IPS DF 6.9 (cell line): Measurements from ENCODE around the gene METTL25B.

ENCODE experiments used
- DNase-seq: peaks from one replicate; pipeline ENCODE4 v3.0.0-alpha.2; 2013; ENCODE audit warnings: low read depth, low spot score
- H3K27ac ChIP-seq: one replicate; pipeline ENCODE4 v1.5.1; 2013; ENCODE audit warnings: low read length, control low read depth
- H3K27me3 ChIP-seq: 2 replicates; pipeline ENCODE4 v1.6.1; 2013; ENCODE audit warnings: mild to moderate bottlenecking, low read length; ENCODE audit not compliant: control insufficient read depth, insufficient read depth
- H3K36me3 ChIP-seq: 2 replicates; pipeline ENCODE4 v1.6.1; 2013; ENCODE audit warnings: low read length; ENCODE audit not compliant: control insufficient read depth, insufficient read depth
- H3K4me1 ChIP-seq: 2 replicates; pipeline ENCODE4 v1.6.1; 2013; ENCODE audit warnings: low read length; ENCODE audit not compliant: control insufficient read depth, insufficient read depth
- H3K4me3 ChIP-seq: 2 replicates; pipeline ENCODE4 v1.5.1; 2013; ENCODE audit warnings: mild to moderate bottlenecking, low read length
- H3K9me3 ChIP-seq: 2 replicates; pipeline ENCODE4 v1.6.1; 2013; ENCODE audit warnings: low read length, inconsistent platforms; ENCODE audit not compliant: control insufficient read depth, insufficient read depth
- WGBS: extraction: QIAGEN DNeasy Blood & Tissue Kit; methylation state at CpG from one replicate; pipeline ENCODE4 v1.1.7; 2013; ENCODE audit warnings: mixed read lengths, missing lambda C conversion rate; ENCODE audit not compliant: insufficient read length, insufficient coverage; 5-methylcytosine and 5-hydroxymethylcytosine counted together

Gene METTL25B

DNA sequence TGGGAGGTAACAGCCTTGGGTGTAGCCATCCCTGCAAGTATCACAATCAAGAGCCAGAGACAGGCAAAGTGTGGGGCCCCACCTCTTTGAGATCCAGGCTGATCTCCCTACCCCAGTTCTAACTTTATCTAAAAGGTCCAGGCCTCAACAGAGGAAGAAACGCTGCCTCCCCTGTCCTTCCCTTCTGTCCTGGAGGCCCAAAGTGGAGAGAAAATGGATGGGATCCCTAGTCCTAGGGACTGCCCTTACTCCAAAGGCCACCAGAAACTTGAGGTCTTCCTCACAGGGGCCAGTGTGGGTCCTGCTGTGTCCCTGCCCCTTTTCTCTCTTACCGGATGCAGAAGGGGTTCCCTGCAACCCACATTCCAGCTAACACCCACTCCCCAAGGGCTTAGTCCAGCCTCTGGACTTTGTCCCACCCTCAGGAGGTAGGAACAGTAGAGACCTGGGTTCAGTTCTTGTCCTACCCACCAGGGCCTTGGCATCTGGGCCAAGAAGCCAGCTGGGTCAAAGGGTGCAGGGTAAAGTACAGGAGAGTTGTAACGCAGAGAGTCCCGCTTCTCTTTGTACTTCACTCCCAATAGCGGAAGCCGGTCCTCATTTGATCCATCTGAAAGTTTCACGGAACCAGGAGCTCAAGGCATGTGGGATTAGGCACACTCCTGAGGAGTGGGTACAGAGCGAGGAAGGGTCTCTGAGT lies 21.3 kb downstream of the METTL25B start:
- DNase-seq, result no peak
- no CpG with 5 or more reads among the region's 8 CpGs for whole genome bisulfite sequencing

GRCh38 chr1:156750191-156750672 lies 22.0 kb downstream of the METTL25B start:
- no peak for DNase-seq
- Histone ChIP-seq H3K36me3 (no peaks in the 10 kb centered on the region), H3K4me1 (peaks cover 17% of the 10 kb centered on the region), H3K4me3 (peak overlapping the region; percentile 93; the same call in 1 of the 2 replicates), H3K9me3 (no peaks in the 10 kb centered on the region), H3K27me3 (no peaks in the 10 kb centered on the region), H3K27ac (no peak overlapping the region)
- WGBS, result no CpG with 5 or more reads among the region's 5 CpGs

More for the DNA sequence above, 21.3 kb downstream of the METTL25B start:
- Histone ChIP-seq H3K27me3 (no peaks in the 10 kb centered on the region), H3K36me3 (0 out of 2 replicates have a peak, but pooled peaks cover 3% of the 10 kb centered on the region), H3K27ac (no peak overlapping the region), H3K4me3 (no peak overlapping the region; the same call in 1 of the 2 replicates), H3K4me1 (peaks cover 17% of the 10 kb centered on the region), H3K9me3 (no peaks in the 10 kb centered on the region)

DNA sequence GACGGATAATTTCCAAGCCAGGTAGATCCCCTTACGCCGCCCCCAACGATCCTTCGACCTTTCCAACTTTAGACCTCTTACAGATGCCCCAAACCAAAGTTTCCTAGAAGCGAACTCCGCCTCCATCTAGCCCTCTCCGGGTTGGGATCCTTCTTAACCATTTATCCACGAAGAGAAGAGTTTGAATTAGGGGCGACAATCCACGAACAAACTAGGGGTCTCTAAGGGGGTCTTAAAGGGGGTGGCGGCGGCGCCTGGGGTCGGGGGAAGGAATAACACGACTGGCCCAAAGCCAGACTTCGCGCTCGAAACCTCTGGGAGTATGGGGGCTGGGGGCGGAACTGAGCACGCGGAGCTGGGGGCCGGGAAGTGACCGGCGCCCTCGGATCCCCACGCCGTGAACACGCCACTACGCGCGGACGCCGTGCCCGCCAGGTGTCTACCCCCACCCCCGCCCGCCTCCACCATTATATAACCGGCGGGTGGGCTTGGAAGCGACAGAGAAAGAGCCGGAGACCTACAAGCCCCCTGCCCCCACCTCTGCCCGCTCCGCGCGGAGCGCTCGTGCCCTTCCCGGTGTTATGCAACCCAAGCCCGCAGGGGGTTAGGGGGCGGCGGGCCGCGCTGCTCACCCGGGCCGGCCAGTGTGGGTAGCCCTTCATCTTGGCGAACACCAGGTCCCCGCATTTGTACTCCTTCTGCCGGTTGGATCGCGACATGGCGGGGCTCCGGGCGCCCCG lies 22.6 kb downstream of the METTL25B start:
- DNase-seq, result no peak
- no peak overlapping the region for H3K27ac ChIP-seq
- H3K9me3 ChIP-seq, result no peaks in the 10 kb centered on the region
- H3K4me1 ChIP-seq, result peaks cover 15% of the 10 kb centered on the region
- no CpG with 5 or more reads among the region's 64 CpGs for WGBS
- H3K4me3 ChIP-seq, result peak overlapping the region; percentile 93
- H3K27me3 ChIP-seq, result no peaks in the 10 kb centered on the region
- H3K36me3 ChIP-seq, result no peaks in the 10 kb centered on the region

- no CpG with 5 or more reads among the region's 48 CpGs for WGBS
- peak within 1 kb of the TSS; percentile 93 for H3K4me3 ChIP-seq
- no peak within 1 kb of the TSS for H3K27ac ChIP-seq
- H3K36me3 ChIP-seq, result no peaks in the 10 kb centered on the region
- peaks cover 14% of the 10 kb centered on the region for H3K4me1 ChIP-seq
- no peaks in the 10 kb centered on the region for H3K27me3 ChIP-seq
- DNase-seq, result no peak
- no peaks in the 10 kb centered on the region for H3K9me3 ChIP-seq
Measured at GRCh38 chr1:156751451-156751756, 23.1 kb downstream of the METTL25B start, which contains the start of gene HDGF. TSS of gene HDGF (minus strand) at chr1:156751675. CDS start at chr1:156751429, 246 bp downstream.

DNA sequence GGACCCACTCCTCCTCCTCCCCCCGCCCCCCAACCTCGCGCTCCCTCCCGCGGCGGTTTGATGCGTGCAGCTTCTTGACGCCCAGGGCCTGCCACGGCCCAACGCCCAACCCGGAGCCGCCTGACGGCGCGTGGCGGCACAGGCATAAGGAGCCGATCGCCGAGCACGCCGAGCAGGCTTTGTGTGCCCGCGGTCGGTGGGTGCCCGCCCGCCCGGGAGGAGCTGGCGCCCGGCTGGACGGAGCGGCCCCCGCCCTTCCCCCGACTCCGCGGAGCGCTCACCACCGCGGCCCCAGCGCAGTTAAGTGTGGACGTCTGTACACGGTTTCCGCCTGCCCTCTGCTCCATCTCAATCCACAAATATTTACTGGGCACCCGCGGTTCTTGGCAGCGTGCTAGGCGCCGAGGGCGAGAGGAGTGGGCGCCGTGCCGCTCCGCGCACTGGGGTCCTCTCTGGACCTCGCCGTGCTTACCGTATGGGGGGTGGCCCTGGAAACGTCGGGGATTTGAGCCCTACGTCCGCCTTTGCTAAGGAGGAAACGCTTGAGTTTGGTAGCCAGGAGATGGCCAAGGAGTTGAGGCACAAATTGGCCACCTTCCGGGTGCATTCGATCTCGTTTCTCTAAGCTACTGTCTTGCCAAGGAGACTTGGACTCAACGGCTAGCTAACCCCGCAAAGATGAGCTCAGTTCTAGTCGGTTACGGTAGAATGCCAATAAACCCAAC lies 23.6 kb downstream of the METTL25B start:
- no CpG with 5 or more reads among the region's 68 CpGs for WGBS
- DNase-seq, result peak; percentile 85
- H3K27me3 ChIP-seq, result no peaks in the 10 kb centered on the region
- peak overlapping the region; percentile 93 for H3K4me3 ChIP-seq
- no peaks in the 10 kb centered on the region for H3K9me3 ChIP-seq
- H3K36me3 ChIP-seq, result no peaks in the 10 kb centered on the region
- H3K4me1 ChIP-seq, result peaks cover 14% of the 10 kb centered on the region
- no peak overlapping the region for H3K27ac ChIP-seq

DNA sequence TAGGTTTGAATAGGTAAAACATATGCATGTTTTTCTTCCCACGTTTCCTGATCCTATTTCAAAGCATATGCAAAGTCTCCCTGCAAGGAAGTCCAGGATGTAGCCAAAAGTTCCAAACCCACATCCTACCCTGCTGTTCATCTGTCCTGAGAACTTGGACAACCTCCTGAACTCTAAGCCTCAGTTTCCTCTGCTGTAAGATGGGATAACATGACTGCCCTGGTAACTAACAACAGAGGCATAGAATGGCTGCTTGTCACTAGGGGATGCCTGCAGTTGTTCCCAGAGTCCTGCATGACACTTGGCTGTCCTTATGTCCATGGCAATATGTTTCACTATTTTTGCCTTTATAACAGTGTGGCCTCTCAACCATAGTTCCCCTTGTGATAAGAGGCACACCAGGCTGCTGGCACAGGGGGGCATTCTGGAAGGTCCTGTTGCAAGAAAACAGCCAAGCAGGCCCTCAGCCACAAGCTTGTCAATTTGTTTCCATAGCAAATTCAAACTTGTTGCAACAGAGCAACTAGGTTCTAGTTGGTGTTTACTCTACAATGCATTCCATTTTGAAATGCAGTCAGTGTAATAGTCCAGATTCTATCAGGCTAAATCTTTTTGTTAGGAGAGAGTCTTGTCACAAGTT lies 24.7 kb downstream of the METTL25B start:
- Histone ChIP-seq H3K4me3 (no peak overlapping the region), H3K9me3 (no peaks in the 10 kb centered on the region), H3K27me3 (no peaks in the 10 kb centered on the region), H3K4me1 (peaks cover 11% of the 10 kb centered on the region), H3K36me3 (no peaks in the 10 kb centered on the region), H3K27ac (no peak overlapping the region)
- no CpG with 5 or more reads among the region's 1 CpG for WGBS
- DNase-seq, result no peak

GRCh38 chr1:156754219-156754618 lies 25.9 kb downstream of the METTL25B start:
- WGBS, result no CpG with 5 or more reads among the region's 8 CpGs
- DNase-seq, result no peak
- H3K36me3 ChIP-seq, result no peaks in the 10 kb centered on the region

GRCh38 chr1:156755527-156755950 lies 27.3 kb downstream of the METTL25B start:
- H3K4me3 ChIP-seq, result no peak overlapping the region
- no peak for DNase-seq
- no peaks in the 10 kb centered on the region for H3K4me1 ChIP-seq
- H3K9me3 ChIP-seq, result no peaks in the 10 kb centered on the region
- no CpG with 5 or more reads among the region's 5 CpGs for WGBS
- no peaks in the 10 kb centered on the region for H3K27me3 ChIP-seq
- no peaks in the 10 kb centered on the region for H3K36me3 ChIP-seq
- no peak overlapping the region for H3K27ac ChIP-seq

More at GRCh38 chr1:156754219-156754618, 25.9 kb downstream of the METTL25B start:
- H3K4me1 ChIP-seq, result peaks cover 4% of the 10 kb centered on the region; the same call in 1 of the 2 replicates
- H3K27me3 ChIP-seq, result no peaks in the 10 kb centered on the region
- no peaks in the 10 kb centered on the region for H3K9me3 ChIP-seq
- no peak overlapping the region for H3K27ac ChIP-seq
- H3K4me3 ChIP-seq, result no peak overlapping the region

GRCh38 chr1:156756355-156756754 lies 28.1 kb downstream of the METTL25B start:
- Histone ChIP-seq H3K36me3 (no peaks in the 10 kb centered on the region), H3K9me3 (no peaks in the 10 kb centered on the region), H3K27me3 (no peaks in the 10 kb centered on the region), H3K4me3 (no peak overlapping the region), H3K27ac (no peak overlapping the region), H3K4me1 (no peaks in the 10 kb centered on the region)
- no peak for DNase-seq
- 100% methylated on average over 1 of the region's 1 CpG for WGBS
